Stomach (tissue), 9 donors: ENCODE results near the gene CSNK1G1. TPM values are rescaled to one million over a fixed set of nuclear protein-coding genes. Genes with fewer than 3 reads are reported as not detected.

Source experiments
- DNase-seq, 2 donors: peaks; one replicate each; pipeline versions ENCODE4 v3.0.0 to v3.0.0-alpha.2; 2013 to 2019
- H3K27ac ChIP-seq, 5 donors: fragments of 200-600 bp in 4 of 5; sonication (generic) in 4 of 5; one replicate each; pipeline ENCODE4 v1.5.1; 2013 to 2019; ENCODE audit warnings: mild to moderate bottlenecking in 1 of 5, moderate library complexity in 1 of 5
- H3K27me3 ChIP-seq, 3 donors: fragments of 200-600 bp; sonication (generic); one replicate each; pipeline ENCODE4 v1.5.1; 2017 to 2019; ENCODE audit warnings: mixed run types in 1 of 3
- H3K36me3 ChIP-seq, 4 donors: fragments of 200-600 bp; sonication (generic); 1 replicate in 3 of 4; 2 replicates in 1 of 4; pipeline ENCODE4 v1.5.1; 2016 to 2019
- H3K4me1 ChIP-seq, 4 donors: fragments of 200-600 bp; sonication (generic); one replicate each; pipeline ENCODE4 v1.5.1; 2016 to 2019
- H3K4me3 ChIP-seq, 4 donors: fragments of 200-600 bp; sonication (generic) in 3 of 4; one replicate each; pipeline ENCODE4 v1.5.1; 2016 to 2019; ENCODE audit warnings: mild to moderate bottlenecking in 1 of 4
- H3K9me3 ChIP-seq, 4 donors: fragments of 200-600 bp; sonication (generic); one replicate each; pipeline ENCODE4 v1.5.1; 2016 to 2019
- EP300 ChIP-seq: sonication (generic); formaldehyde crosslinking; IDR thresholded peaks from one replicate; pipeline ENCODE4 v1.6.1; 2017; ENCODE audit warnings: antibody characterized with exemption
- POLR2A ChIP-seq, 4 donors: fragments of 450-650 bp; IDR thresholded peaks; one replicate each; pipeline ENCODE4 v1.6.1; 2016; ENCODE audit warnings: antibody characterized with exemption in 4 of 4, control low read depth in 2 of 4, mild to moderate bottlenecking in 1 of 4, moderate library complexity in 1 of 4
- POLR2AphosphoS5 ChIP-seq, 3 donors: sonication (generic); formaldehyde crosslinking; IDR thresholded peaks; one replicate each; pipeline ENCODE4 v1.6.1; 2016; ENCODE audit warnings: antibody characterized with exemption in 3 of 3
- WGBS, 5 donors: extraction: QIAGEN DNeasy Blood & Tissue Kit in 3 of 5; methylation state at CpG; one replicate each; pipeline versions ENCODE4 v1.1.5 to v1.1.7; 2013 to 2018; 5-methylcytosine and 5-hydroxymethylcytosine counted together
- intact Hi-C: fragments of 100-400 bp; cut with DNase I; formaldehyde crosslinking; loops from one replicate; pipeline ENCODE4 v1.15.1; 2023; ENCODE audit warnings: low total_unique reads
- polyA plus RNA-seq, 3 donors: library from polyadenylated mRNA; stranded (reverse); fragments of 200-250 nt; gene quantifications; one replicate each; pipeline ENCODE4 v1.2.3, GENCODE V29; 2013
- total RNA-seq, 5 donors: library from RNA; depleted of rRNA; stranded (reverse); fragments of >200 nt; gene quantifications; one replicate each; pipeline versions ENCODE4 v1.1.0 to v1.2.3, GENCODE V29; 2014 to 2016
- TF ChIP-seq, protein P1 (sequence below), 7 experiments: fragments of 450-650 bp in 4 of 7; fragments of 200-600 bp in 3 of 7; sonication (generic) in 3 of 7; IDR thresholded peaks; one replicate each; pipeline ENCODE4 v1.5.1; 2016 to 2019; ENCODE audit warnings: antibody characterized with exemption in 7 of 7, control low read depth in 2 of 7, mild to moderate bottlenecking in 1 of 7
- donor health status: healthy with polysubstance abuse.
- donor health status: Bipolar disorder and iron deficiency.
- donor health status: healthy.

CSNK1G1 gene
- total and polyA plus RNA-seq, 8 donors, result 2.4 to 63.1 (median 5.4) TPM

DNA sequence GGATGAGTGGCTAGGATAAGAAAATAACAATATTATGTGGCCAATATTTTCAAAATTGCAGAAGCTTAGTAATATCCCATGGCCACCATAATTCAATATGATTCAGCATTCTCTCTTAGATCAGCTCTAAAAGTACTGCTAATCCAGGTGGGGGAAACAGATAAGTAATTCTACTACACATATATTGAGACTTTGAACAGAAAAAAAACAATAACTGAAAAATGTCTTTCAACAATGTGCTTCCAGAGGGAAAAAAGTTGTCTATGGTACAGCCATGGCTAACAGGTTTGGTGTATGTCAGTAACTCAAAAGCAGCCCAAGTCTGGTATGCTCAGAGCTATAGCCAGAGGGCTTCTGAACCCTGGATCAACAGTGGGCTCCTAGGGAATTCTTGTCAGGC lies 150.8 kb downstream of the CSNK1G1 start:
- H3K9me3 ChIP-seq, result no peaks in the 10 kb centered on the region
- DNase-seq, result no peak
- H3K36me3 ChIP-seq, result peaks cover 18 to 60% (median 57%) of the 10 kb centered on the region in 4 donors
- TF ChIP-seq, protein P1, sequence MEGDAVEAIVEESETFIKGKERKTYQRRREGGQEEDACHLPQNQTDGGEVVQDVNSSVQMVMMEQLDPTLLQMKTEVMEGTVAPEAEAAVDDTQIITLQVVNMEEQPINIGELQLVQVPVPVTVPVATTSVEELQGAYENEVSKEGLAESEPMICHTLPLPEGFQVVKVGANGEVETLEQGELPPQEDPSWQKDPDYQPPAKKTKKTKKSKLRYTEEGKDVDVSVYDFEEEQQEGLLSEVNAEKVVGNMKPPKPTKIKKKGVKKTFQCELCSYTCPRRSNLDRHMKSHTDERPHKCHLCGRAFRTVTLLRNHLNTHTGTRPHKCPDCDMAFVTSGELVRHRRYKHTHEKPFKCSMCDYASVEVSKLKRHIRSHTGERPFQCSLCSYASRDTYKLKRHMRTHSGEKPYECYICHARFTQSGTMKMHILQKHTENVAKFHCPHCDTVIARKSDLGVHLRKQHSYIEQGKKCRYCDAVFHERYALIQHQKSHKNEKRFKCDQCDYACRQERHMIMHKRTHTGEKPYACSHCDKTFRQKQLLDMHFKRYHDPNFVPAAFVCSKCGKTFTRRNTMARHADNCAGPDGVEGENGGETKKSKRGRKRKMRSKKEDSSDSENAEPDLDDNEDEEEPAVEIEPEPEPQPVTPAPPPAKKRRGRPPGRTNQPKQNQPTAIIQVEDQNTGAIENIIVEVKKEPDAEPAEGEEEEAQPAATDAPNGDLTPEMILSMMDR (IDR thresholded peaks at IDR 0.05), result no peak
- TF ChIP-seq POLR2A (IDR thresholded peaks at IDR 0.05) (no peak), EP300 (no peak), POLR2AphosphoS5 (IDR thresholded peaks at IDR 0.05) (no peak)
- no peak overlapping the region for H3K27ac ChIP-seq
- no peaks in the 10 kb centered on the region for H3K4me1 ChIP-seq
- intact Hi-C loops, result no loop called here
- H3K4me3 ChIP-seq, result no peak overlapping the region
- H3K27me3 ChIP-seq, result no peaks in the 10 kb centered on the region

DNA sequence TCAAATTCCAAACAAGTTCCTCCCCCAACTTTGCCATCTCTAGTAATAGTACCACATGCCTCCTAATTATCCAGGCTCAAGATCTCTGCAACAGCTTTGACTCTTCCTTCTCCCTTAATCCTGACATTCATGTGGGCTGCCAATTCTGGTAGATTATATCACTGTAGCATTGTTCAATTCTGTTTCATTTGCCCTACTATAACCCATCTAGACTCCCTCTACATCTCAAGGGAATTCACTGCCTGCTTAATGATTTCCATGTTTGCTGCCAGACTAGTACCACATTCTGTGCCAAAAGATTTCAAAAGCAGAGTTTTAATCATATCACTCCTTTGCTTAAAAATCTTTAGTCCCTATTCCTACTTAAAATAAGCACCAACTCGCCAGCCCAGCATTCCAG lies 158.5 kb downstream of the CSNK1G1 start:
- no peaks in the 10 kb centered on the region for H3K27me3 ChIP-seq
- 76 to 100% (median 87%) methylated on average over 1 of the region's 1 CpG for WGBS, 5 donors
- intact Hi-C loops, result no loop called here
- no peaks in the 10 kb centered on the region for H3K4me1 ChIP-seq
- no peaks in the 10 kb centered on the region for H3K9me3 ChIP-seq
- H3K27ac ChIP-seq, result no peak overlapping the region
- no peak for DNase-seq
- H3K4me3 ChIP-seq, result no peak overlapping the region
- no peak for TF ChIP-seq POLR2A (IDR thresholded peaks at IDR 0.05)
- TF ChIP-seq, protein P1 (IDR thresholded peaks at IDR 0.05), result no peak
- no peak for TF ChIP-seq POLR2AphosphoS5 (IDR thresholded peaks at IDR 0.05)
- no peak for TF ChIP-seq EP300
- H3K36me3 ChIP-seq, result peaks cover 6 to 59% (median 54%) of the 10 kb centered on the region in 4 donors

DNA sequence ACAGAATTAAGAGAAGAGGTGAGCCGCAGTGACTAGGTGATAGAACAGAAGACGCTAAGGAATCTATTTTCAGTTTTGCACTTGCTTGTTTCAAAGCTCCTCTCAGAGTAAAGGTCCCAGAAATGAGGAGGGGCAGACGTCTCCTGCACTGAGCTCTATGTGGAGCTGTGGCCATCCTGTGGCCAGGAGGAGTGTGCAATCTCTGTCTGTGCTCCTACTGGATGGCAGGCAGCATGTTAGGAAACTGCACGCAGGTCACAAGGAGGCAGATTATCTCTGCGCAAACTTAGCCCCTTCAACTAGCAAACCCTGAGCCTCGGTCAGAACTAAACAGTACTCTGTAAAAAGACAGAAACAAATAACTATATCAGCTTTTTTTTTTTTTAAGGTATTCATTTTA lies 162.0 kb downstream of the CSNK1G1 start:
- DNase-seq, result no peak
- peaks cover 0 to 34% (median 24%) of the 10 kb centered on the region in 4 donors for H3K36me3 ChIP-seq
- no peak overlapping the region for H3K4me3 ChIP-seq
- WGBS, 5 donors, result 77 to 84% (median 80%) methylated on average over 6 of the region's 6 CpGs
- H3K9me3 ChIP-seq, result no peaks in the 10 kb centered on the region
- H3K4me1 ChIP-seq, result no peaks in the 10 kb centered on the region
- TF ChIP-seq, protein P1 (IDR thresholded peaks at IDR 0.05), result no peak
- TF ChIP-seq POLR2AphosphoS5 (IDR thresholded peaks at IDR 0.05) (no peak), EP300 (no peak), POLR2A (IDR thresholded peaks at IDR 0.05) (no peak)
- no peaks in the 10 kb centered on the region for H3K27me3 ChIP-seq
- intact Hi-C loops, result no loop called here
- H3K27ac ChIP-seq, result no peak overlapping the region

- Histone ChIP-seq H3K4me3 (no peak overlapping the region), H3K9me3 (no peaks in the 10 kb centered on the region), H3K27ac (no peak overlapping the region), H3K27me3 (no peaks in the 10 kb centered on the region), H3K4me1 (no peaks in the 10 kb centered on the region), H3K36me3 (peaks cover 0 to 50% (median 40%) of the 10 kb centered on the region in 4 donors)
- 95 to 98% (median 96%) methylated on average over 5 of the region's 5 CpGs for WGBS, 5 donors
- no peak for TF ChIP-seq POLR2A (IDR thresholded peaks at IDR 0.05)
- TF ChIP-seq, protein P1 (IDR thresholded peaks at IDR 0.05), result no peak
- TF ChIP-seq POLR2AphosphoS5 (IDR thresholded peaks at IDR 0.05), result no peak
- TF ChIP-seq EP300, result no peak
- intact Hi-C loops, result no loop called here
- no peak for DNase-seq
Measured at GRCh38 chr15:64191971-64192830, 163.8 kb downstream of the CSNK1G1 start.
